Measurements from ENCODE around the gene CFAP107. TPM values are rescaled to one million over a fixed set of nuclear protein-coding genes. Genes with fewer than 3 reads are reported as not detected.
"Not testable (repeated sequence)": the region's sequence is repeated elsewhere in the genome, so short reads cannot be mapped to it uniquely, and the experiment has no call there.

The CFAP107 gene
- total and polyA plus RNA-seq, 3 experiments from 2014 or later = not detected

DNA sequence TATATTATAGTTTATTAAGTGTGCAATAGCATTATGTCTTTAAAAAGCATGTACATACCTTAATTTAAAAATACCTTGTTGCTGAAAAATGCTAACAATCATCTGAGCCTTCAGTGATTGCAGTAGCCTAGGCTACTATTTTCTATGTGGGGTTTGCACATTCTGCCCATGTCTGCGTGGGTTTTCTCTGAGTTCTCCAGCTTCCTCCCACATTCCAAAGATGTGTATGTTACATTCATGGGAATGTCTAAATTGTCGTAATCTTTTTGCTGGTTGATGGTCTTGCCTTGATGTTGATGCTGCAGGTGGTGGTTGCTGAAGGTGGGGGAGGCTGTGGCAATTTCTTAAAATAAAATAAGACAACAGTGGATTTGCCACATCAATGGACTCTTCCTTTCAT, 17.6 kb upstream of the CFAP107 start:
- H3K36me3 ChIP-seq (ENCODE audit: insufficient read depth, low read length) = no peaks in the 10 kb centered on the region
- H3K27me3 ChIP-seq (ENCODE audit: insufficient read depth, low read length, poor library complexity, severe bottlenecking) = no peaks in the 10 kb centered on the region
- H3K4me1 Mint-ChIP-seq = no peaks in the 10 kb centered on the region
- POLR2A ChIA-PET = no interaction called here
- H3K36me3 Mint-ChIP-seq = peaks cover 0 to 8% (median 0%) of the 10 kb centered on the region in 3 donors
- no peak overlapping the region for H3K4me3 ChIP-seq (ENCODE audit: low read length)
- CTCF ChIA-PET = no interaction called here
- peaks cover 32 to 66% of the 10 kb centered on the region in 2 donors for H3K27me3 Mint-ChIP-seq
- H3K27ac Mint-ChIP-seq = no peak overlapping the region
- DNase-seq = no peak
- no peak overlapping the region for H3K27ac ChIP-seq (ENCODE audit: low read depth, low read length)
- H3K9me3 ChIP-seq (ENCODE audit: low read length) = no peaks in the 10 kb centered on the region
- no peak overlapping the region for H3K4me3 Mint-ChIP-seq
- no peaks in the 10 kb centered on the region for H3K4me1 ChIP-seq (ENCODE audit: insufficient read depth, low read length)
- H3K9me3 Mint-ChIP-seq = peaks cover 12 to 33% (median 23%) of the 10 kb centered on the region in 5 donors

GRCh38 chr1:12730156-12730555, 15.8 kb upstream of the CFAP107 start:
- no peak for DNase-seq
- peaks cover 41 to 74% of the 10 kb centered on the region in 2 donors for H3K27me3 Mint-ChIP-seq
- H3K27ac Mint-ChIP-seq = no peak overlapping the region
- no peaks in the 10 kb centered on the region for H3K9me3 ChIP-seq (ENCODE audit: low read length)
- H3K27me3 ChIP-seq (ENCODE audit: insufficient read depth, low read length, poor library complexity, severe bottlenecking) = no peaks in the 10 kb centered on the region
- ChIA-PET CTCF (no interaction called here), POLR2A (no interaction called here)
- H3K4me1 Mint-ChIP-seq = no peaks in the 10 kb centered on the region
- H3K9me3 Mint-ChIP-seq = peaks cover 12 to 37% (median 30%) of the 10 kb centered on the region in 5 donors
- H3K27ac ChIP-seq (ENCODE audit: low read depth, low read length) = no peak overlapping the region
- H3K4me3 Mint-ChIP-seq = no peak overlapping the region
- H3K4me3 ChIP-seq (ENCODE audit: low read length) = no peak overlapping the region
- no peaks in the 10 kb centered on the region for H3K36me3 ChIP-seq (ENCODE audit: insufficient read depth, low read length)
- H3K4me1 ChIP-seq (ENCODE audit: insufficient read depth, low read length) = no peaks in the 10 kb centered on the region
- H3K36me3 Mint-ChIP-seq = peaks cover 0 to 8% (median 0%) of the 10 kb centered on the region in 3 donors

GRCh38 chr1:12731084-12731483, 14.9 kb upstream of the CFAP107 start:
- peaks cover 17 to 42% (median 35%) of the 10 kb centered on the region in 5 donors for H3K9me3 Mint-ChIP-seq
- H3K4me1 ChIP-seq (ENCODE audit: insufficient read depth, low read length); H3K36me3 ChIP-seq (ENCODE audit: insufficient read depth, low read length); H3K27ac Mint-ChIP-seq; CTCF ChIA-PET; H3K4me3 ChIP-seq (ENCODE audit: low read length); H3K27me3 ChIP-seq (ENCODE audit: insufficient read depth, low read length, poor library complexity, severe bottlenecking); H3K4me3 Mint-ChIP-seq; H3K27ac ChIP-seq (ENCODE audit: low read depth, low read length); H3K4me1 Mint-ChIP-seq; DNase-seq; H3K9me3 ChIP-seq (ENCODE audit: low read length); POLR2A ChIA-PET; H3K36me3 Mint-ChIP-seq: not testable (repeated sequence)
- peaks cover 43 to 76% of the 10 kb centered on the region in 2 donors for H3K27me3 Mint-ChIP-seq

DNA sequence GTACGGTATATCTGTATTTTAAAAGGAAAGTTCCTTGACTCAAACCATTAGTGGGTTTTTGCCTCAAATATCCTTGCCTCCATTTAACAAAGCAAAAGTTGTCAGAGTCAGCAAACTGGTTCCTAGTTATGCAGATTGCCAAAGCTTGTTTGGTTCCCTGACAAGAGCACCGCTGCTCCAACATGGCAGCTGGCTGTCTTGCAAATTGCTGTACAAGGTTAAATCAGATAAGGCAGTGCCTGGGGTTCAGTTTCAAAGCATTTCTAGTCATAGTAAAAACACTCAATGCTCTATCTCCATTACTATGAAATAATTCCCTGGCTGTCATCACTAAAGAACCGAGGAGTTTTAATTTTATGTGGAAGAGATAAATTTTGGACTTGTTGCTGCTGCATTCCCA, 11.3 kb upstream of the CFAP107 start:
- no peak for DNase-seq
- Mint-ChIP-seq H3K4me3 (no peak overlapping the region), H3K27me3 (peaks cover 40 to 87% of the 10 kb centered on the region in 2 donors), H3K4me1 (no peaks in the 10 kb centered on the region), H3K36me3 (peaks cover 0 to 17% (median 1%) of the 10 kb centered on the region in 3 donors), H3K27ac (no peak overlapping the region), H3K9me3 (peaks cover 28 to 56% (median 46%) of the 10 kb centered on the region in 5 donors)
- ChIA-PET POLR2A (no interaction called here), CTCF (no interaction called here)
- Histone ChIP-seq H3K9me3 (ENCODE audit: low read length) (no peaks in the 10 kb centered on the region), H3K27me3 (ENCODE audit: insufficient read depth, low read length, poor library complexity, severe bottlenecking) (peaks cover 7% of the 10 kb centered on the region), H3K36me3 (ENCODE audit: insufficient read depth, low read length) (no peaks in the 10 kb centered on the region), H3K4me3 (ENCODE audit: low read length) (no peak overlapping the region), H3K4me1 (ENCODE audit: insufficient read depth, low read length) (no peaks in the 10 kb centered on the region), H3K27ac (ENCODE audit: low read depth, low read length) (no peak overlapping the region)

- no peak overlapping the region for H3K4me3 ChIP-seq (ENCODE audit: low read length)
- no peak for DNase-seq
- H3K36me3 Mint-ChIP-seq = peaks cover 0 to 9% (median 1%) of the 10 kb centered on the region in 3 donors
- H3K4me1 Mint-ChIP-seq = no peaks in the 10 kb centered on the region
- ChIA-PET POLR2A (no interaction called here), CTCF (no interaction called here)
- H3K9me3 Mint-ChIP-seq = peaks cover 16 to 31% (median 17%) of the 10 kb centered on the region in 5 donors
- peaks cover 18 to 82% of the 10 kb centered on the region in 2 donors for H3K27me3 Mint-ChIP-seq
- no peak overlapping the region for H3K27ac ChIP-seq (ENCODE audit: low read depth, low read length)
- H3K36me3 ChIP-seq (ENCODE audit: insufficient read depth, low read length) = no peaks in the 10 kb centered on the region
- peaks cover 7% of the 10 kb centered on the region for H3K27me3 ChIP-seq (ENCODE audit: insufficient read depth, low read length, poor library complexity, severe bottlenecking)
- H3K4me1 ChIP-seq (ENCODE audit: insufficient read depth, low read length) = no peaks in the 10 kb centered on the region
- H3K9me3 ChIP-seq (ENCODE audit: low read length) = no peaks in the 10 kb centered on the region
- H3K27ac Mint-ChIP-seq = no peak overlapping the region
- no peak overlapping the region for H3K4me3 Mint-ChIP-seq
These were observed 7.1 kb upstream of the CFAP107 start for GRCh38 chr1:12738934-12739333.

GRCh38 chr1:12739613-12740012, 6.4 kb upstream of the CFAP107 start:
- peaks cover 16 to 82% of the 10 kb centered on the region in 2 donors for H3K27me3 Mint-ChIP-seq
- no peak overlapping the region for H3K27ac Mint-ChIP-seq
- DNase-seq = no peak
- peaks cover 0 to 9% (median 1%) of the 10 kb centered on the region in 3 donors for H3K36me3 Mint-ChIP-seq
- Histone ChIP-seq H3K4me1 (ENCODE audit: insufficient read depth, low read length) (no peaks in the 10 kb centered on the region), H3K9me3 (ENCODE audit: low read length) (no peaks in the 10 kb centered on the region), H3K27ac (ENCODE audit: low read depth, low read length) (no peak overlapping the region), H3K27me3 (ENCODE audit: insufficient read depth, low read length, poor library complexity, severe bottlenecking) (peaks cover 7% of the 10 kb centered on the region), H3K4me3 (ENCODE audit: low read length) (no peak overlapping the region), H3K36me3 (ENCODE audit: insufficient read depth, low read length) (no peaks in the 10 kb centered on the region)
- no peak overlapping the region for H3K4me3 Mint-ChIP-seq
- H3K4me1 Mint-ChIP-seq = no peaks in the 10 kb centered on the region
- peaks cover 16 to 30% (median 16%) of the 10 kb centered on the region in 5 donors for H3K9me3 Mint-ChIP-seq
- CTCF ChIA-PET = no interaction called here
- POLR2A ChIA-PET = no interaction called here

- H3K36me3 Mint-ChIP-seq = peaks cover 0 to under 1% (median 0%) of the 10 kb centered on the region in 3 donors
- peaks cover 14 to 79% of the 10 kb centered on the region in 2 donors for H3K27me3 Mint-ChIP-seq
- peaks cover 4 to 18% (median 10%) of the 10 kb centered on the region in 5 donors for H3K9me3 Mint-ChIP-seq
These were observed 4.1 kb upstream of the CFAP107 start for GRCh38 chr1:12741946-12742345.

DNA sequence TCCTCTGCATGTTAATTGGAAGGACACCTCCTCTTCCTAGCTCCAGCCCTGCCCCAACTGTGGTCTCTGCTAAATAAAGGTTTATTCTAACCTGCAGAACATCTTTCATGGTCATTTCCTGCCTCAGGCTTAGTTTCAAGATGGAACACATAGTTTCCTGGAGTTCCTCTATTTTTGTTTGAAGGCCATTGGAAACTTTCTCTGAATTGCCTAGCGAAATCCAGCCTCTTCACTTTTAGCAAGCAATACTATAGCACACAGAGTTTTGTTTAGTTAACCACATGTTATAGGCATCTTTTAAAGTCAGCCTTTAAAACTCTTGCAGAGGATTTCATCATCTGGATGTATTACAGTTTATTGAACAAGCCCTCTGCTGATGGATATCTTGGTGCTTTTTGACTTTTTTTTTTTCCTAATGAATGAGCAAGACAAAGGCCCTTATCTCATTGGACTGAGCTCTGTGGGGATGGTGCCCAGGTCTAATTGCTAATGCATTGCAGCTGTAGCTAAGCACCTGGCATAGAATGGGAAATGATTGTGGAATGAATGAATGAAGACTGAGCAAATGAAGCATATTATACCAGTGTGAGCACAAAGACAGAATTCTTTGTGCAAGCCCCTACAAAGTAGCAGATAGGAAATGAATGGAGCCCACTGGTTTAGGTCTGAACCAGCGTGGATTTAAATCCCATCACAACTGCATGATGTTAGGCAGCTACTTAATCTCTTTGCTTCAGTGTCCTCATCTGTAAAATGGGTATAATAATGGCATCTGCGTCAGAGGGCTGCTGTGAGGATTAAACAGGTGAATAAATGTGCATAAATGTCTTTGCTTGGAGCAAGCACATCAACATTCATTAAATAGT, 641 bp upstream of the CFAP107 start:
- H3K9me3 Mint-ChIP-seq = peaks cover 16 to 39% (median 32%) of the 10 kb centered on the region in 5 donors
- Histone ChIP-seq H3K27ac (ENCODE audit: low read depth, low read length) (no peak overlapping the region), H3K4me3 (ENCODE audit: low read length) (no peak overlapping the region), H3K9me3 (ENCODE audit: low read length) (peaks cover 11% of the 10 kb centered on the region), H3K4me1 (ENCODE audit: insufficient read depth, low read length) (no peaks in the 10 kb centered on the region), H3K36me3 (ENCODE audit: insufficient read depth, low read length) (no peaks in the 10 kb centered on the region), H3K27me3 (ENCODE audit: insufficient read depth, low read length, poor library complexity, severe bottlenecking) (no peaks in the 10 kb centered on the region)
- H3K4me1 Mint-ChIP-seq = no peaks in the 10 kb centered on the region
- ChIA-PET POLR2A (no interaction called here), CTCF (no interaction called here)
- no peak overlapping the region for H3K4me3 Mint-ChIP-seq
- no peak overlapping the region for H3K27ac Mint-ChIP-seq
- DNase-seq = no peak
- H3K36me3 Mint-ChIP-seq = peaks cover 1 to 9% (median 2%) of the 10 kb centered on the region in 3 donors
- peaks cover 24 to 68% of the 10 kb centered on the region in 2 donors for H3K27me3 Mint-ChIP-seq

More at GRCh38 chr1:12741946-12742345, 4.1 kb upstream of the CFAP107 start:
- ChIA-PET POLR2A (no interaction called here), CTCF (no interaction called here)
- Mint-ChIP-seq H3K4me3 (no peak overlapping the region), H3K27ac (no peak overlapping the region), H3K4me1 (no peaks in the 10 kb centered on the region)
- Histone ChIP-seq H3K27ac (ENCODE audit: low read depth, low read length) (no peak overlapping the region), H3K4me1 (ENCODE audit: insufficient read depth, low read length) (no peaks in the 10 kb centered on the region), H3K4me3 (ENCODE audit: low read length) (no peak overlapping the region), H3K9me3 (ENCODE audit: low read length) (no peaks in the 10 kb centered on the region), H3K27me3 (ENCODE audit: insufficient read depth, low read length, poor library complexity, severe bottlenecking) (no peaks in the 10 kb centered on the region), H3K36me3 (ENCODE audit: insufficient read depth, low read length) (no peaks in the 10 kb centered on the region)
- DNase-seq = no peak

Measured in CD8-positive, alpha-beta memory T cell (primary cell).